ENCODE measurements around the gene PIK3AP1.
"Not testable (repeated sequence)": the region's sequence is repeated elsewhere in the genome, so short reads cannot be mapped to it uniquely, and the experiment has no call there.

Gene PIK3AP1, protein sequence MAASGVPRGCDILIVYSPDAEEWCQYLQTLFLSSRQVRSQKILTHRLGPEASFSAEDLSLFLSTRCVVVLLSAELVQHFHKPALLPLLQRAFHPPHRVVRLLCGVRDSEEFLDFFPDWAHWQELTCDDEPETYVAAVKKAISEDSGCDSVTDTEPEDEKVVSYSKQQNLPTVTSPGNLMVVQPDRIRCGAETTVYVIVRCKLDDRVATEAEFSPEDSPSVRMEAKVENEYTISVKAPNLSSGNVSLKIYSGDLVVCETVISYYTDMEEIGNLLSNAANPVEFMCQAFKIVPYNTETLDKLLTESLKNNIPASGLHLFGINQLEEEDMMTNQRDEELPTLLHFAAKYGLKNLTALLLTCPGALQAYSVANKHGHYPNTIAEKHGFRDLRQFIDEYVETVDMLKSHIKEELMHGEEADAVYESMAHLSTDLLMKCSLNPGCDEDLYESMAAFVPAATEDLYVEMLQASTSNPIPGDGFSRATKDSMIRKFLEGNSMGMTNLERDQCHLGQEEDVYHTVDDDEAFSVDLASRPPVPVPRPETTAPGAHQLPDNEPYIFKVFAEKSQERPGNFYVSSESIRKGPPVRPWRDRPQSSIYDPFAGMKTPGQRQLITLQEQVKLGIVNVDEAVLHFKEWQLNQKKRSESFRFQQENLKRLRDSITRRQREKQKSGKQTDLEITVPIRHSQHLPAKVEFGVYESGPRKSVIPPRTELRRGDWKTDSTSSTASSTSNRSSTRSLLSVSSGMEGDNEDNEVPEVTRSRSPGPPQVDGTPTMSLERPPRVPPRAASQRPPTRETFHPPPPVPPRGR

DNA sequence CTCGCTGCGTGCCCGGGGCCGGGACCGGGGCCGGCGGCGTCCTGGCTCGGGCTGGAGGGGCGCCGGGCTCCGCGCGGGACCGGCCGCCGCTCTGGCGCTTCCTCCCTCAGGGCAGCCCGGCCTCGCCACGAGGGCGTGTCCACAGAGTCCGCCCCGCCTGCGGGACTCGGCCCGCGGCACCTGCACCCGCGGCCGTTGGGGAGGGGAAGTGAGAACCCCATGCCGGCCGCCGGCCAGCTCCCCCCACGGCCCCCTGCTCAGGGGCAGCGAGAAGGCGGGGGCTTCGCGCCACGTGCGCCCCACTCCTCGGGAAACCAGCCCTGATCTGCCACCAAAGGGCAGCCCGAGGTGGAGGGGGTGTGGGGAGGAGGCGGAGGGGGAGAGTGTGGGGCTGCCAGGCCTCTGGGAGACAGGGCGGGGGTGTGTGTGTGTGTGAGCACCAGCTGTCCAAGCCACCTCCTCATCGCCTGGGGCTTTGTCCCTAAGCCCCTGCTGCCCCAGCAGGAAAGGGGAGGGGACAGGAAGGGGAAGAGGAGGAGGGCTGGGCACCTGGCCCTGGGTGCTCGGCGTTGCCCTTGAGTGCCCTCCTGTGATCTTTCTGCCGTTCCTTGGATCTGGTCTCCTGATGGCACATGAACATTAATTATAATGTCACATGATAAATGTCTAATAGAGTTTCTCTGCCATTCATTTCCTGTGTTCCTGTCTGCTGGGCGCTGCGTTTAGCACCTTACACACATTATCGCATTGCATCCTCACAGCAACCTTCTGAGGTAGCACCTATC is at the start of gene PIK3AP1:
Gene PIK3AP1, minus strand, starts transcription at position 93 of the 785 bp plus-strand sequence. CDS start 120 bp downstream, outside the sequence.
- DNase-seq: peak; percentile 35

- DNase-seq: no peak
These were observed 47.8 kb upstream of the PIK3AP1 start for GRCh38 chr10:96768136-96768535.

DNA sequence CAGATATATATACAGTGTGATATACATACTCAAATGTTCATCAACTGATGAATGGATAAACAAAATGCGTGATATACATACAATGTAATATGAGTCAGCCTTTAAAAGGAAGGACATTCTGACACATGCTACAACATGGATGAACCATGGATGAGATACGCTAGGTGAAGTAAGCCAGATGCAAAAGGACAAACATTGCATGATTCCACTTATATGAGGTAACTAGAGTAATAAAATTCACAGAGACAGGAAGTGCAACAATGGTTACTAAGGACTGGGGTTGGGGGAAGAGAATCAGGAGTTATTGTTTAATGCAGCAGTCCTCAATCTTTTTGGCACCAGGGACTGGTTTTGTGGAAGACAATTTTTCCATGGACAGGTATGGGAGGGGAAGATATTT is 47.3 kb upstream of the PIK3AP1 start:
- no peak for DNase-seq

DNA sequence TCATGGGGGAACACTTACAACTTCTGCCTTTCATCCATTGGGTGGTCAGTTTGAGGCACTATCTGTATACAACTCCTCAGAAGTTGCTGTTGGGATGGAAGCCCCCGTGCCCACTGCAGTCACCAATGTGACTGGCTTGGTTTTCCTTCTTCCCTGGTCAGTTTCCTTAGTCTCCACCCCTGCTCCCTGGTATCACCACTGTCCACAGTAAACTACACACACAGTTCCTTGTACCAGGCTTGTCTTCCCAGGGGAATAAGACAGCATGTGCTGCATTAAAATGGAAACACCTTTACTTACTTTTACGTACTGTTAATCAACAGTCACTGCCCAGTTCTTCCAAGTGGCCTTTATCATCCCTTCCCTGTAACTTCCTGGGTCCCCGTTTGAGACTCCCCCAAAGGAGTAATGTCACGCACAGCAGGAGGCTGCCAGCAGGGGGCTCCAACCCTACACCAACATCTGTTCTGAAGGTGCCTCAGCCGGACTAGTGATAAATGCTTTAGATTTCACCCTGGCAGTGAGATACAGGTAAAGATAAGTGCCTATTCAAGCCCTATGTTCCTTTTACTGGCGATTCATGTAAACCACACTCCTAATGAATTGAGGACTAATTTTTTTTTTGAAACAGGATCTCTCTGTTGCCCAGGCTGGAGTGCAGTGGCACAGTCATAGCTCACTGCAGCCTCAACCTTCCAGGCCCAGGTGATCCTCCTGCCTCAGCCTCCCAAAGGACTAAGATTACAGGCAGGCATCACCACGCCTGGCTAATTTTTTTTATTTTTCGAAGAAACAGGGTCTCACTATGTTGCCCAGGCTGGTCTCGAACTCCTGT is 45.3 kb upstream of the PIK3AP1 start:
- DNase-seq: no peak

DNA sequence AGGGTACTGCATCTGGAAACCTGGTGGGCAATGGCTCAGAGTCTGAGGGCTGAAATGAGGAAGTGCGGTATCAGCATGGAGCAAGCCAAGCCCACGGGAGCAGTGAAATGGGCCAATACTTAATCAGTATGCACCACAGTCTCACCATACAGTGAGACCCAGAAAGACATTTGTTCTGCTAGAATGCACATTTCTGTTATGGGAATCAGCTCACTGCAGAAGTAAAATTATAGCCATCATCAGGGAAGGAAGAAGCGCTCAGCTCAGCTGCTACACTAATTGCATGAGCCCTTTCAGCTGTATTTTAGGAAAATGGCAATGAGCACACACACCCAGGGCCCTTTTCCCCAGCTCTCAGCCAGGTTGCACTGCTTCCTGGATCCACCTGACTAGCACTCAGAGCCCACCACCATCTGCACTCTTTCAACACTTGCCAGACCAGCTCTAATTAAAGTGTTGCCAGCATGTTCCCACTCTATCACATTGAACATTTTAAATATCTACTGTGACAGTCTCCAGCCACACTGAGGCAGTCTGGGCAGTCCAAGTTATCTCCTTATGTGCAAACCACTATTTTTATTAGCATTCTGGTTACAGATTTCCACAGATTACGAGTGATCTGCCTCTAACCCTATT is 44.2 kb upstream of the PIK3AP1 start:
- no peak for DNase-seq

DNA sequence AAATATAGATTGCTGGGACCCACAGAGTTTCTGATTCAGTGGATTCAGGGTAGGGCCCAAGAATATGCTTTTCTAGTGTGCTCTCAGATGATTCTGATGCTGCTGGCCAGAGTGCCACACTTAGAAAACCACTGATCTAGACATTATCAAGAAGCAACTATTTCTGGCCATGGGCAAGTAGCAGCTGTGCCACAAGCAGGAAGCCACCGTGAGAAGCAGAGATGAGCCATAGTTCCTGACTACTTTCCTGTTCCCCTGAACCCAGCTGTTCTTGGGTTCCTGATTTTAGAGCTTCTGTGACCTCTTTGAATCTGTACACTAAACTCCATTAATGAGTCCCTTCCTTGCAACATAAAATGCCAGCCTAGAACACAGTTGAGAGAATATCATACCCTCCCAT is 38.1 kb upstream of the PIK3AP1 start:
- DNase-seq: no peak

DNA sequence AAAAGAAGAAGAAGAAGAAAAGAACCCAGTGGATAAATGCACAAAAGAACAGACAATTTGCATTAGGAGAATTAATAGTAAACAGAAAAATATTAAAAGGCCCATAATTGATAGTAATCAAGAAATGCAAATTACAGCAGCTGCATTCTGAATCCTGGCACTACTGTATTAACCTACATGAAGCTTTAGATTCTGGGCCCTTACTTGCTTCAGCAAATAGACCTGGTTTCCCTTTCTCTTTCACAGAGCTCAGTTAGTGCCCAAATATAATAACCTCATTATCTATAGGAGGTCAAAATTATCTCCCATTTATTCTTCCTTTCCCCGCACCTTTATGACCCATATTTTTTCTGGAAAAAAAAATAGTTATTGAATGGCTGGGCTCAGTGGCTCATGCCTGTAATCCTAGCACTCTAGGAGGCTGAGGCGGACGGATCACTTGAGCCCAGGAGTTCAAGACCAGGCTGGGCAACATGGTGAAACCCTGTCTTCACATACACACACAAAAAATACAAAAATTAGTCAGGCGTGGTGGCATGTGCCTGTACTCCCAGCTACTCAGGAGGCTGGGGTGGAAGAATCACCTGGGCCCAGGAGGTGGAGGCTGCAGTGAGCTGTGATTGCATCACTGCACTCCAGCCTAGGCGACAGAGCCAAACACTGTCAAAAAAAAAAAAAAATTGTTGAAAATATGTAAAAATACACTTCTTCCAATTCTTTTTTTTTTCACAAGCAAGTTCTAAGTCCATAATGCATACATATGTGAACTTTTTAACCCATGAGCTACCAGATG is 36.0 kb upstream of the PIK3AP1 start:
- no peak for DNase-seq

DNA sequence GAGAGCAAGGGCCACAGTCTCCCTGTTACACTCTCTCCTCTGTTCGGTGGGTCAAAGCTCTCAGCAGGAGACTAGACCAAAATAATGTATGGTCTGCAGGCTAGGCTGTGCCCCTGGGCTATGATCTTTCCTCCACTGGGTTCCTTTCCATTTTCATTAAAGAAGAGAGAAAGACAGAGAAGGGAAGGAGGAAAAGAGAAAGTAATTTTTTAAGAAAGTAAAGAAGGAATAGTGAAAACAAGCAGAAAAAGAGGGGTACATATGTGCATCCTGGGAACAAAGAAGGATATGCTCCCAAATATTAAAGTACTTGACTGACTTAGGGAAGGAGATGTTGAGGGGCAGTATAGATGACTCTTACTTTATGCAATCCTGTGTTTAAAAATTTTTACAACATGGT is 33.6 kb upstream of the PIK3AP1 start:
- no peak for DNase-seq

GRCh38 chr10:96752375-96752774 is 32.1 kb upstream of the PIK3AP1 start:
- DNase-seq: no peak

DNA sequence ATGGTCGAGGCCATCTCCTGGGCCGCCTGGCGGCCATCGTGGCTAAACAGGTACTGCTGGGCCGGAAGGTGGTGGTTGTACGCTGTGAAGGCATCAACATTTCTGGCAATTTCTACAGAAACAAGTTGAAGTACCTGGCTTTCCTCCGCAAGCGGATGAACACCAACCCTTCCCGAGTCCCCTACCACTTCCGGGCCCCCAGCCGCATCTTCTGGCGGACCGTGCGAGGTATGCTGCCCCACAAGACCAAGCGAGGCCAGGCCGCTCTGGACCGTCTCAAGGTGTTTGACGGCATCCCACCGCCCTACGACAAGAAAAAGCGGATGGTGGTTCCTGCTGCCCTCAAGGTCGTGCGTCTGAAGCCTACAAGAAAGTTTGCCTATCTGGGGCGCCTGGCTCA is 30.0 kb upstream of the PIK3AP1 start:
- not testable (repeated sequence) for DNase-seq

- DNase-seq: no peak
These were observed 27.6 kb upstream of the PIK3AP1 start for GRCh38 chr10:96747734-96748550.

DNA sequence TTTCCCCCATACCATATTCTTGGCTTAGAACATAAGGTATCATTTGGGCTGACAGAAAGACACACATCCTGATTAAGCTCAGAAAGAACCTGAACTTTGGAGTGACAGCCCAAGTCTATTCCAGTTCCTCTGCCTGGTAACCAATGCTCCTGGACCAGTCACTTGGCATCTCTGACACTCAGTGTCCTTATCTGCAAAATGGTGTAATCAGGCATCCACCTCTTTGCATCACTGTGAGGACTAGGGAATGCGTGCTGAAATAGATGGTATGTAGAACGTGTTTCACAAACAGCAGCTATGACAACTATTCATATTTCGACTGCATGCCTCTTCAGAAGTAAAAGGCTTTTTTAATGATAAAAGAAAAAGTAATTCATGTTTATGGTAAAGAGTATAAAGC is 26.2 kb upstream of the PIK3AP1 start:
- no peak for DNase-seq

GRCh38 chr10:96745950-96746349 is 25.6 kb upstream of the PIK3AP1 start:
- no peak for DNase-seq

- no peak for DNase-seq
These were observed 23.8 kb upstream of the PIK3AP1 start for GRCh38 chr10:96743988-96744585.

GRCh38 chr10:96741557-96741956 is 21.2 kb upstream of the PIK3AP1 start:
- DNase-seq: not testable (repeated sequence)

GRCh38 chr10:96740579-96741281 is 20.4 kb upstream of the PIK3AP1 start:
- no peak for DNase-seq

DNA sequence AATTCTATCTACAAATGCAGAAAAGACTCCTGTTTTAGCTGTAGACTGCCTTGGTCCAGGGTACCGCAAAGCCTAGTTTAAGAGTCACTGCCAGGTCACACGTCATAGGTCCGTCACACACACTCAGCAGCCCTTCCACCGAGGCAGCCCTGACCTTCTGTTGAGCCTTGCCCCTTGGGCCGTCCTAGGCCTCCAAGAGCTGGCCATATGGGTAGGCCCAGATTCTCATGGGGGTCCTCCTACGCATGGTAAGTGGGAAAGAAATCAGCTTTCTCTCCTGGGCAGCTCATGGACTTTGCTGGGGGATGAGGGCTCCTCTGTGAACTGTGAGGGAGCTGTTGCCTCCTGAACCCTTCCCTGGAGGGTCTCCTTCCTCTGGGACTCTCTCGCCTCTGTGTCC is 19.8 kb upstream of the PIK3AP1 start:
- DNase-seq: no peak

GRCh38 chr10:96737307-96737902 is 17.1 kb upstream of the PIK3AP1 start:
- not testable (repeated sequence) for DNase-seq

- DNase-seq: no peak
These were observed 4.3 kb upstream of the PIK3AP1 start for GRCh38 chr10:96724621-96725020.
